Renal cortex interstitium (tissue), 11 donors: Measurements from ENCODE around the gene AMER3. TPM values are rescaled to one million over a fixed set of nuclear protein-coding genes. Genes with fewer than 3 reads are reported as not detected.

Source experiments
- DNase-seq, 11 donors: peaks; one replicate each; pipeline ENCODE4 v3.0.0-alpha.2; 2013; ENCODE audit warnings: low read depth in 9 of 11, low spot score in 4 of 11; ENCODE audit errors: extremely low read depth in 1 of 11
- polyA plus RNA-seq, 3 donors: library from polyadenylated mRNA; unstranded; fragments of 120-200 nt; gene quantifications; one replicate each; pipeline ENCODE4 v1.2.1, GENCODE V29; 2013; ENCODE audit not compliant: insufficient read length in 3 of 3

Gene AMER3
- polyA plus RNA-seq, 3 donors: 0.03 to 0.06 (median 0.03) TPM

GRCh38 chr2:130806370-130806769 is 51.0 kb downstream of the AMER3 start:
- no peak for DNase-seq

GRCh38 chr2:130807659-130808385 is 52.5 kb downstream of the AMER3 start:
- DNase-seq: no peak

- no peak for DNase-seq
Measured at GRCh38 chr2:130808482-130809268, 53.3 kb downstream of the AMER3 start.

- no peak for DNase-seq
Measured at GRCh38 chr2:130810490-130810889, 55.1 kb downstream of the AMER3 start.

- DNase-seq: no peak
Measured at GRCh38 chr2:130813722-130814121, 58.4 kb downstream of the AMER3 start.

- DNase-seq: no peak
Measured at GRCh38 chr2:130814931-130815680, 59.8 kb downstream of the AMER3 start.

Other genes with a start within 250 kb of the AMER3 start
- gene POTEI, start 246.2 kb upstream of the AMER3 start, polyA plus RNA-seq: under 1 TPM; 0.11 to 0.19 (median 0.17) TPM
- gene CFC1B, start 234.3 kb upstream of the AMER3 start, polyA plus RNA-seq: not detected
- gene CFC1, start 156.0 kb upstream of the AMER3 start, polyA plus RNA-seq: not detected
- under 1 TPM in 1 of 3 donors, not detected in 2; 0.04 TPM for gene POTEJ, start 144.1 kb upstream of the AMER3 start, polyA plus RNA-seq
- not detected for gene GPR148, start 26.5 kb upstream of the AMER3 start, polyA plus RNA-seq
- 1 to 10 TPM; 5.3 to 8.4 (median 8.3) TPM for gene ARHGEF4, start 81.4 kb downstream of the AMER3 start, polyA plus RNA-seq